HG02623 (cell line): ENCODE results near the gene TSPEAR.

Experiments
- ATAC-seq: cut with Tn5 transposase; IDR thresholded peaks from one replicate; pipeline ENCODE4 v1.9.1; 2021; ENCODE audit warnings: moderate library complexity; ENCODE audit not compliant: unreplicated experiment

TSPEAR gene

GRCh38 chr21:44711327-44712202, at the start of gene TSPEAR:
TSPEAR (minus strand) TSS chr21:44711572; CDS start chr21:44711514, 58 bp downstream.
- ATAC-seq = no peak

GRCh38 chr21:44760376-44760775, 49.0 kb upstream of the TSPEAR start:
- no peak for ATAC-seq

- no peak for ATAC-seq
Measured at GRCh38 chr21:44759628-44760285, 48.4 kb upstream of the TSPEAR start.

- ATAC-seq = no peak
Measured at GRCh38 chr21:44758781-44759627, 47.6 kb upstream of the TSPEAR start.

GRCh38 chr21:44758141-44758561, 46.8 kb upstream of the TSPEAR start:
- no peak for ATAC-seq

GRCh38 chr21:44757731-44758130, 46.4 kb upstream of the TSPEAR start:
- no peak for ATAC-seq

- no peak for ATAC-seq
Measured at GRCh38 chr21:44756423-44757185, 45.2 kb upstream of the TSPEAR start.

- no peak for ATAC-seq
Measured at GRCh38 chr21:44755227-44755626, 43.9 kb upstream of the TSPEAR start.

GRCh38 chr21:44753357-44753756, 42.0 kb upstream of the TSPEAR start:
- ATAC-seq = no peak

GRCh38 chr21:44752671-44753235, 41.4 kb upstream of the TSPEAR start:
- no peak for ATAC-seq

GRCh38 chr21:44751799-44752636, 40.6 kb upstream of the TSPEAR start:
- ATAC-seq = no peak

- ATAC-seq = no peak
Measured at GRCh38 chr21:44751186-44751798, 39.9 kb upstream of the TSPEAR start.

- ATAC-seq = no peak
Measured at GRCh38 chr21:44750675-44751025, 39.3 kb upstream of the TSPEAR start.

- ATAC-seq = no peak
Measured at GRCh38 chr21:44749759-44750674, 38.6 kb upstream of the TSPEAR start.

- ATAC-seq = no peak
Measured at GRCh38 chr21:44749116-44749758, 37.9 kb upstream of the TSPEAR start.

GRCh38 chr21:44748621-44749020, 37.2 kb upstream of the TSPEAR start:
- no peak for ATAC-seq

GRCh38 chr21:44742418-44743153, 31.2 kb upstream of the TSPEAR start:
- ATAC-seq = no peak
